ENCODE data around the gene ILF2.

The ILF2 gene

GRCh38 chr1:153629971-153630370 is 40.8 kb downstream of the ILF2 start:
- DNase-seq: no peak
- peaks cover 9% of the 10 kb centered on the region for H3K4me1 ChIP-seq
- no peak overlapping the region for H3K4me3 ChIP-seq (ENCODE audit: low read depth, low read length)

DNA sequence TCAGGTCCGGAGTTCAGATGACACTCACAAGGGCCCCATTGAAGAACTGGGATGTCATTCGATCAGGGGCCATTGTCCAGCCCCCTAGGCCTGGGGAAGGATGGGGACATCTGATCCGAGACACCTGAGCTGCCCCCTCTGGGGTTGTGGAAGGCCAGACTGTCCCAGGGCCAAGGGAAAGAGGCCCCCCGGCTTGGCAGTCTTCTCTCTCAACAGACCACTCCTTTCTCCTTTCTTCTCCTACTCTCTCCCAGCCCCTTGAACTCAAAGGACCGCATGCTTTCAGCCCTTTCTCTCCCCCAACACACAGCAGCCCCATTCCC is 41.5 kb downstream of the ILF2 start:
- no peak for TF ChIP-seq CTCF (IDR thresholded peaks at IDR 0.05; ENCODE audit: low read depth, low read length)
- DNase-seq: no peak
- no peak overlapping the region for H3K4me3 ChIP-seq (ENCODE audit: low read depth, low read length)
- no peaks in the 10 kb centered on the region for H3K9me3 ChIP-seq
- H3K27me3 ChIP-seq: no peaks in the 10 kb centered on the region
- H3K4me1 ChIP-seq: peaks cover 9% of the 10 kb centered on the region
- 0 out of 2 replicates have a peak, but pooled peaks cover 2% of the 10 kb centered on the region for H3K36me3 ChIP-seq

More at GRCh38 chr1:153629971-153630370, 40.8 kb downstream of the ILF2 start:
- no peak for TF ChIP-seq CTCF (IDR thresholded peaks at IDR 0.05; ENCODE audit: low read depth, low read length)
- H3K9me3 ChIP-seq: no peaks in the 10 kb centered on the region
- H3K36me3 ChIP-seq: peaks cover 4% of the 10 kb centered on the region
- no peaks in the 10 kb centered on the region for H3K27me3 ChIP-seq

- no peak for DNase-seq
- TF ChIP-seq CTCF (IDR thresholded peaks at IDR 0.05; ENCODE audit: low read depth, low read length): no peak
- no peaks in the 10 kb centered on the region for H3K27me3 ChIP-seq
- H3K9me3 ChIP-seq: no peaks in the 10 kb centered on the region
- H3K4me3 ChIP-seq (ENCODE audit: low read depth, low read length): no peak overlapping the region
- H3K36me3 ChIP-seq: no peaks in the 10 kb centered on the region
- peaks cover 9% of the 10 kb centered on the region for H3K4me1 ChIP-seq
Observed at GRCh38 chr1:153628638-153629342, 42.0 kb downstream of the ILF2 start.

DNA sequence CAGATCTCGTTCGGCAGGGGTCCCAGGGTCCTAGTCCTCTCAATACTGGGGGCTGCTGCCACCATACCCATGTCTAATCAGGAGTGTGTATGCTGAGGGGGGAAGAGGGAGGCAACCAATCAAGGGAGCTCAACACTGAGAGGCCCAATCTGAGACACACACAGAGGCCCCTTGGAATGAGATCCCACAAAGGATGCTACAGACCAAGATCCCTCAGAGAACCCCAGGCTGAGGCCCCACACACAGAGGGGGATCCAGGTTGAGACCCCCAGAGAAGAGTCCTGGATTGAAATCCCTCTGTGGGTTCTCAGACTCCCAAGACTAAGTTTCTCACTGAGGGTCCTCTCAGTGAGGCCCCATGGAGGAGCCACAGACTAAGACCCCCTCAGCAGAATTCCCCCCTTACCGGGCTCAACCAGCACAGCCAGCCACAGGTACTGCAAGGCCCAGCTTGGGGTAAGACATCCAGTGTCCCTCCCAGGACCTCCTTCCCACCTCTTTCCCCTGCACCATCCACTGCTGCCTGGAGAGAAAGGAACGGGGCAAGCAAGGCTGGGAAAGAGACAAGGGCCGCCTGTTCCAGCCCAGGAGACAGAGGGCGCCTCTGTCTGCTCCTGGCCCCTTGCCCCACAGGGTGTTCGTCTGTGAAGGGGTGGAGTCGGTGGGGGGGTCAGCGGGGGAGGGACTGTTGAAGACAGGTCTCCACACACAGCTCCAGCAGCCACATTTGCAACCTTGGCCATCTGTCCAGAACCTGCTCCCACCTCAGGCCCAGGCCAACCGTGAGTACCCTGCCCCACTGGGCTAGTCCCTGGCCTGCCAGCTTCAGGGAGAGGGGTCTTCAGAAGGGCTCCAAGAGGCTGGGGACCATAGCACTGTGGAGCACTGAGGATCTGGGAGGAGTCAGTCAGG is 42.8 kb downstream of the ILF2 start, which contains the start of gene S100A1:
Gene S100A1, plus strand, starts transcription at position 720 of the 912 bp plus-strand sequence. CDS start 2,088 bp downstream, outside the sequence.
- Histone ChIP-seq H3K36me3 (no peaks in the 10 kb centered on the region), H3K27me3 (no peaks in the 10 kb centered on the region), H3K9me3 (no peaks in the 10 kb centered on the region), H3K4me1 (peaks cover 9% of the 10 kb centered on the region), H3K4me3 (ENCODE audit: low read depth, low read length) (no peak within 1 kb of the TSS)
- no peak for DNase-seq
- TF ChIP-seq CTCF (IDR thresholded peaks at IDR 0.05; ENCODE audit: low read depth, low read length): no peak

DNA sequence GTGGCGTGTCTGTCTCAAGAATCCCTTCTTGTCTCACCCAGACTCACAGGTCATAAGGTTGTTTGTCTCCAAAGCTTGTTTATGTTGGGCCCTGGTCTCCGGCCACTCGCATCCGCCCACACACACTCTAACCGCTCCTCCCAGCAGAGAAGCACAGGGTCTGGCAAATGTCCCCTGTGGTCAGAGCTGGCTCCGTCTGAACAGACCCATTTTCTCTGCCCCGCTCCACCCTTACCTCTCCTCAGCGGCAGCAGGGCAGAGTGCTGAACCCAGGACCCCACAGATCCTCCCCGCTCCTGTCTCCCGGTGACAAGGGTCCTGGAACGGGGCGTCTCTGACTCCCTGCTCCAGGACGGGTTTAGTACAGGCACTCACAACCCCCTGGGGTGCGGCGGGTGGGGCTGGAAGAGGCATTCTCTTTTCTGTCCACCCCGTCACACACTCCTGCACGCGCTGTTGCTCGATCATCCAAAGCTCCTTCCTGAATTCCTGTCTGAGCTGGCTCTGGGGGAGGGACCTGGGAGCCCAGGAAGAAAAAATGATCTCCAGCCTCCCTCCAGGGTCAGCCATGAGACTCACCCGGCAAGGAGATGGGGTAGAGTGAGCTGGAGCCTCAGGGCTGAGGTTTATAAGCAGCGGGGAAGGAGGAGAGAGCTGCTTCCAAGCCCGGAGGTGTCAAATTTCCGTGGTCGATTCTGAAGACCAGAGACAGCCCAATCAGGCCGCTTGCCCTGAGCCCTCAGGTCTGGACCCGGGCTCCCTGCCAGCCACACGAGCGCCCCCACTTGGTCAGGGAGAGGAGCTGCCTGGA is 43.7 kb downstream of the ILF2 start, which contains the start of gene S100A13:
Gene S100A13, minus strand, starts transcription at position 602 of the 811 bp plus-strand sequence. CDS start 1,033 bp downstream, outside the sequence.
- H3K27me3 ChIP-seq: no peaks in the 10 kb centered on the region
- peaks cover 9% of the 10 kb centered on the region for H3K4me1 ChIP-seq
- H3K9me3 ChIP-seq: no peaks in the 10 kb centered on the region
- peak; percentile 43 for DNase-seq
- peak; percentile 38 for TF ChIP-seq CTCF (IDR thresholded peaks at IDR 0.05; ENCODE audit: low read depth, low read length)
- no peak within 1 kb of the TSS for H3K4me3 ChIP-seq (ENCODE audit: low read depth, low read length)
- H3K36me3 ChIP-seq: no peaks in the 10 kb centered on the region

Measured in BE2C (cell line).